ENCODE results near the gene PLA2G4C.

Gene PLA2G4C

GRCh38 chr19:48025480-48025879 lies 85.1 kb downstream of the PLA2G4C start:
- Histone ChIP-seq H2AFZ (ENCODE audit: low read depth, low read length, severe bottlenecking) (no peak overlapping the region), H3K27ac (ENCODE audit: low read depth, low read length) (no peak overlapping the region), H3K4me3 (ENCODE audit: insufficient read depth, low read length, poor library complexity, severe bottlenecking) (no peak overlapping the region), H3F3A (ENCODE audit: insufficient read depth) (no peaks in the 10 kb centered on the region), H3K36me3 (ENCODE audit: low read length) (no peaks in the 10 kb centered on the region), H3K79me2 (ENCODE audit: insufficient read depth, low read length) (no peaks in the 10 kb centered on the region), H3K4me2 (ENCODE audit: low read depth, low read length, poor library complexity, severe bottlenecking) (no peak overlapping the region), H3K27me3 (ENCODE audit: low read length) (no peaks in the 10 kb centered on the region), H3K9ac (ENCODE audit: low read length) (no peak overlapping the region), H4K20me1 (ENCODE audit: low read depth, low read length) (no peaks in the 10 kb centered on the region), H3K9me3 (ENCODE audit: insufficient read depth, low read length) (no peaks in the 10 kb centered on the region), H3K9me2 (replicated peaks; ENCODE audit: insufficient read depth, low read length) (no peaks in the 10 kb centered on the region)
- TF ChIP-seq EZH2phosphoT487 (conservative IDR thresholded peaks at IDR 0.05; ENCODE audit: low read length) = no peak
- TF ChIP-seq, protein P1, sequence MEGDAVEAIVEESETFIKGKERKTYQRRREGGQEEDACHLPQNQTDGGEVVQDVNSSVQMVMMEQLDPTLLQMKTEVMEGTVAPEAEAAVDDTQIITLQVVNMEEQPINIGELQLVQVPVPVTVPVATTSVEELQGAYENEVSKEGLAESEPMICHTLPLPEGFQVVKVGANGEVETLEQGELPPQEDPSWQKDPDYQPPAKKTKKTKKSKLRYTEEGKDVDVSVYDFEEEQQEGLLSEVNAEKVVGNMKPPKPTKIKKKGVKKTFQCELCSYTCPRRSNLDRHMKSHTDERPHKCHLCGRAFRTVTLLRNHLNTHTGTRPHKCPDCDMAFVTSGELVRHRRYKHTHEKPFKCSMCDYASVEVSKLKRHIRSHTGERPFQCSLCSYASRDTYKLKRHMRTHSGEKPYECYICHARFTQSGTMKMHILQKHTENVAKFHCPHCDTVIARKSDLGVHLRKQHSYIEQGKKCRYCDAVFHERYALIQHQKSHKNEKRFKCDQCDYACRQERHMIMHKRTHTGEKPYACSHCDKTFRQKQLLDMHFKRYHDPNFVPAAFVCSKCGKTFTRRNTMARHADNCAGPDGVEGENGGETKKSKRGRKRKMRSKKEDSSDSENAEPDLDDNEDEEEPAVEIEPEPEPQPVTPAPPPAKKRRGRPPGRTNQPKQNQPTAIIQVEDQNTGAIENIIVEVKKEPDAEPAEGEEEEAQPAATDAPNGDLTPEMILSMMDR (IDR thresholded peaks at IDR 0.05; ENCODE audit: insufficient read depth, low read length, poor library complexity, severe bottlenecking) = no peak

GRCh38 chr19:48023518-48023917 lies 87.1 kb downstream of the PLA2G4C start:
- Histone ChIP-seq H3K4me3 (ENCODE audit: insufficient read depth, low read length, poor library complexity, severe bottlenecking) (no peak overlapping the region), H3K79me2 (ENCODE audit: insufficient read depth, low read length) (no peaks in the 10 kb centered on the region), H3K9me2 (replicated peaks; ENCODE audit: insufficient read depth, low read length) (no peaks in the 10 kb centered on the region), H2AFZ (ENCODE audit: low read depth, low read length, severe bottlenecking) (no peak overlapping the region), H3K4me2 (ENCODE audit: low read depth, low read length, poor library complexity, severe bottlenecking) (no peak overlapping the region), H3K27me3 (ENCODE audit: low read length) (no peaks in the 10 kb centered on the region), H4K20me1 (ENCODE audit: low read depth, low read length) (no peaks in the 10 kb centered on the region), H3F3A (ENCODE audit: insufficient read depth) (no peaks in the 10 kb centered on the region), H3K36me3 (ENCODE audit: low read length) (no peaks in the 10 kb centered on the region), H3K9ac (ENCODE audit: low read length) (no peak overlapping the region), H3K27ac (ENCODE audit: low read depth, low read length) (no peak overlapping the region), H3K9me3 (ENCODE audit: insufficient read depth, low read length) (no peaks in the 10 kb centered on the region)
- TF ChIP-seq EZH2phosphoT487 (conservative IDR thresholded peaks at IDR 0.05; ENCODE audit: low read length) = no peak
- TF ChIP-seq, protein P1 (IDR thresholded peaks at IDR 0.05; ENCODE audit: insufficient read depth, low read length, poor library complexity, severe bottlenecking) = no peak

DNA sequence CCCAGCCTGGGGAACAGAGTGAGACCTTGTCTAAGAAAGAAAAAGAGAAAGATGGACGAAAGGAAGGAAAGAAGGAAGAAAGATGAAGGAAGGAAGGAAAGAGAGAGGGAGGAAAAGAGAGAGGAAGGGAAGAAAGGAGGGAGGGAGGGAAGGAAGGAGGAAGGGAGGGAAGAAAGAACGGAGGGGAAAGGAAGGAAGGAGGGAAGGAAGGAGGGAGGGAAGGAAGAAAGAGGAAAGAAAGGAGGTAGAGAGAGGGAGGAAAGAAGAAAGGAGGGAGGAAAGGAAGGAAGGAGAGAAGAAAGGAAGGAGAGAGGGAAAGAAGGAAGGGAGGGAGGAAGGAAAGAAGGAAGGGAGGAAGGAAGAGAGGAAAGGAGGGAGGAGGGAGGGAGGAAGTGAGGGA lies 87.6 kb downstream of the PLA2G4C start:
- H3F3A ChIP-seq (ENCODE audit: insufficient read depth) = no peaks in the 10 kb centered on the region
- no peaks in the 10 kb centered on the region for H3K9me2 ChIP-seq (replicated peaks; ENCODE audit: insufficient read depth, low read length)
- H3K4me2 ChIP-seq (ENCODE audit: low read depth, low read length, poor library complexity, severe bottlenecking) = no peak overlapping the region
- H3K27ac ChIP-seq (ENCODE audit: low read depth, low read length) = no peak overlapping the region
- no peaks in the 10 kb centered on the region for H3K79me2 ChIP-seq (ENCODE audit: insufficient read depth, low read length)
- H3K9ac ChIP-seq (ENCODE audit: low read length) = no peak overlapping the region
- H2AFZ ChIP-seq (ENCODE audit: low read depth, low read length, severe bottlenecking) = no peak overlapping the region
- H4K20me1 ChIP-seq (ENCODE audit: low read depth, low read length) = no peaks in the 10 kb centered on the region
- H3K36me3 ChIP-seq (ENCODE audit: low read length) = no peaks in the 10 kb centered on the region
- no peak overlapping the region for H3K4me3 ChIP-seq (ENCODE audit: insufficient read depth, low read length, poor library complexity, severe bottlenecking)
- TF ChIP-seq, protein P1 (IDR thresholded peaks at IDR 0.05; ENCODE audit: insufficient read depth, low read length, poor library complexity, severe bottlenecking) = no peak
- no peak for TF ChIP-seq EZH2phosphoT487 (conservative IDR thresholded peaks at IDR 0.05; ENCODE audit: low read length)
- H3K9me3 ChIP-seq (ENCODE audit: insufficient read depth, low read length) = no peaks in the 10 kb centered on the region
- no peaks in the 10 kb centered on the region for H3K27me3 ChIP-seq (ENCODE audit: low read length)
